Panc1 (cell line): Measurements from ENCODE around the gene MYO7B. TPM values are rescaled to one million over a fixed set of nuclear protein-coding genes. Genes with fewer than 3 reads are reported as not detected.

Source experiments
- ATAC-seq: fragments of 200-7000 bp; cut with Tn5 transposase; 2 replicates; pipeline ENCODE4 v1.9.1; 2020; ENCODE audit warnings: mild to moderate bottlenecking, moderate library complexity
- BruUV-seq: library from RNA; stranded (reverse); fragments of 400-500 nt; replicated peaks from 2 replicates; lab custom pipeline; 2021; lab: Mats Ljungman, UMichigan
- CTCF ChIA-PET: fragments of 300-600 bp; sonication (Branson Sonifier 250); formaldehyde crosslinking; loops from one replicate; lab custom pipeline; 2022; ENCODE audit warnings: antibody characterized with exemption; lab: Charles Lee
- POLR2A ChIA-PET: fragments of 300-600 bp; sonication (Branson Sonifier 250); formaldehyde crosslinking; loops from one replicate; lab custom pipeline; 2022; ENCODE audit warnings: antibody characterized with exemption; lab: Charles Lee
- DNase-seq: peaks from one replicate; pipeline ENCODE4 v3.0.0-alpha.2; 2010; ENCODE audit warnings: low read depth, low spot score
- H3K27ac ChIP-seq: 2 replicates; pipeline ENCODE4 v1.5.1; 2011; ENCODE audit warnings: mild to moderate bottlenecking, low read length, inconsistent platforms
- H3K27me3 ChIP-seq: fragments of 200-500 bp; sonication (Bioruptor generic); 2 replicates; pipeline ENCODE4 v1.6.0; 2014; ENCODE audit warnings: low read length, inconsistent platforms; ENCODE audit not compliant: control insufficient read depth, insufficient read depth
- H3K36me3 ChIP-seq: fragments of 200-500 bp; sonication (Bioruptor generic); 2 replicates; pipeline ENCODE4 v1.5.1; 2014; ENCODE audit warnings: inconsistent platforms, mild to moderate bottlenecking, low read length, moderate library complexity; ENCODE audit not compliant: control insufficient read depth, insufficient read depth
- H3K4me1 ChIP-seq: 2 replicates; pipeline ENCODE4 v1.5.1; 2011; ENCODE audit warnings: inconsistent platforms, mild to moderate bottlenecking, low read length, moderate library complexity; ENCODE audit not compliant: control insufficient read depth, insufficient read depth
- H3K4me3 ChIP-seq, 2 experiments: 2 replicates each; pipeline ENCODE4 v1.5.1; 2011 to 2012; ENCODE audit warnings: low read depth in 2 of 2, low read length in 2 of 2, mild to moderate bottlenecking in 2 of 2, inconsistent platforms in 1 of 2, moderate library complexity in 1 of 2
- H3K9me3 ChIP-seq: fragments of 200-500 bp; sonication (Bioruptor generic); 2 replicates; pipeline ENCODE4 v1.5.1; 2014; ENCODE audit warnings: low read depth, mild to moderate bottlenecking, inconsistent platforms, low read length, moderate library complexity; ENCODE audit not compliant: control insufficient read depth, insufficient read depth
- POLR2AphosphoS5 ChIP-seq: IDR thresholded peaks from 2 replicates; pipeline ENCODE4 v1.6.1; 2012; ENCODE audit warnings: mild to moderate bottlenecking, low read depth, low read length, moderate library complexity
- REST ChIP-seq, 2 experiments: IDR thresholded peaks; 2 replicates each; pipeline ENCODE4 v1.6.1; 2011 to 2012; ENCODE audit warnings: low read depth in 2 of 2, control low read depth in 1 of 2, low read length in 1 of 2, mild to moderate bottlenecking in 1 of 2, moderate library complexity in 1 of 2; ENCODE audit not compliant: insufficient read depth in 1 of 2
- SIN3A ChIP-seq: IDR thresholded peaks from 2 replicates; pipeline ENCODE4 v1.6.1; 2012; ENCODE audit warnings: low read depth, mild to moderate bottlenecking, low read length, moderate library complexity, borderline replicate concordance; ENCODE audit not compliant: insufficient read depth
- TCF7L2 ChIP-seq: IDR thresholded peaks from 2 replicates; pipeline ENCODE4 v1.6.1; 2011; ENCODE audit warnings: mild to moderate bottlenecking, low read depth, low read length, inconsistent platforms
- in situ Hi-C: cut with HindIII; loops from 2 replicates; pipeline ENCODE4 v1.10.0; 2016; ENCODE audit warnings: low sequenced_read_pairs, low pct_unique_long_range_greater_than_20kb
- intact Hi-C: fragments of 100-400 bp; cut with micrococcal nuclease; formaldehyde crosslinking; loops from one replicate; pipeline ENCODE4 v1.10.0; 2022; ENCODE audit not compliant: unreplicated experiment
- total RNA-seq: library from RNA; stranded (reverse); gene quantifications from one replicate; pipeline ENCODE4 v1.2.1, GENCODE V29; 2021; ENCODE audit not compliant: unreplicated experiment
- TF ChIP-seq, protein P1 (sequence below): fragments of 450-650 bp; IDR thresholded peaks from 2 replicates; pipeline ENCODE4 v1.5.1; 2017; ENCODE audit warnings: mild to moderate bottlenecking

MYO7B gene
- total RNA-seq, 1 experiment from 2014 or later: 0.15 TPM

DNA sequence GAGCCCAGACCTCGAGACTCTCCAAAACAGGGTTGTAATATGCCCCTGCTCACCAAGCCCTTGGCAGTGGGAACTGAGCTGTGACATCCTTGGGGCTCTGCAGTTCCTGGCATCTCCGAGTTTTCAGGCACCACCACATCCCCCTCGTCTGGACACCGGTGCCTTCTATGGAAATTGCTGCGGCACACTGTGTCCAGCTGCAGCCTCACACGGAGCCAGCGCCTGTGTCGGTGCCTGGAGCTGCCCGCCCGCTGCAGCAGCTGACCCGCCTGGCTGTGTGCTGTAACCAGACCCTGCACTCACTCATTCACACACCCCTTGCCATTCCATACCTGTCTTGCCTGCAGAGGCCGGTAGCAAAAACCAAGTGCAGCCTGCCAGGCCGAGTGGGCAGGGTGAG is 21.0 kb upstream of the MYO7B start:
- peaks cover 15% of the 10 kb centered on the region; the same call in 1 of the 2 replicates for H3K36me3 ChIP-seq
- H3K9me3 ChIP-seq: no peaks in the 10 kb centered on the region
- no TSS peak for BruUV-seq
- intact Hi-C loops (no loop called here), in situ Hi-C loops (no loop called here)
- DNase-seq (no peak), ATAC-seq (no peak)
- H3K4me3 ChIP-seq: no peak overlapping the region
- TF ChIP-seq, protein P1, sequence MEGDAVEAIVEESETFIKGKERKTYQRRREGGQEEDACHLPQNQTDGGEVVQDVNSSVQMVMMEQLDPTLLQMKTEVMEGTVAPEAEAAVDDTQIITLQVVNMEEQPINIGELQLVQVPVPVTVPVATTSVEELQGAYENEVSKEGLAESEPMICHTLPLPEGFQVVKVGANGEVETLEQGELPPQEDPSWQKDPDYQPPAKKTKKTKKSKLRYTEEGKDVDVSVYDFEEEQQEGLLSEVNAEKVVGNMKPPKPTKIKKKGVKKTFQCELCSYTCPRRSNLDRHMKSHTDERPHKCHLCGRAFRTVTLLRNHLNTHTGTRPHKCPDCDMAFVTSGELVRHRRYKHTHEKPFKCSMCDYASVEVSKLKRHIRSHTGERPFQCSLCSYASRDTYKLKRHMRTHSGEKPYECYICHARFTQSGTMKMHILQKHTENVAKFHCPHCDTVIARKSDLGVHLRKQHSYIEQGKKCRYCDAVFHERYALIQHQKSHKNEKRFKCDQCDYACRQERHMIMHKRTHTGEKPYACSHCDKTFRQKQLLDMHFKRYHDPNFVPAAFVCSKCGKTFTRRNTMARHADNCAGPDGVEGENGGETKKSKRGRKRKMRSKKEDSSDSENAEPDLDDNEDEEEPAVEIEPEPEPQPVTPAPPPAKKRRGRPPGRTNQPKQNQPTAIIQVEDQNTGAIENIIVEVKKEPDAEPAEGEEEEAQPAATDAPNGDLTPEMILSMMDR: no peak
- no peak for TF ChIP-seq REST (IDR thresholded peaks at IDR 0.05; ENCODE audit: insufficient read depth in 1 of 2, low read depth in 2 of 2, low read length in 1 of 2)
- no peak for TF ChIP-seq POLR2AphosphoS5
- TF ChIP-seq SIN3A: no peak
- no peak for TF ChIP-seq TCF7L2
- ChIA-PET POLR2A (interaction anchor here (0.5 kb wide), 1 partner anchor 11 kb away, joined by 3 read pairs; no protein-coding TSS in a partner anchor), CTCF (interaction anchor here (0.6 kb wide), 1 partner anchor 109 kb away, joined by 11 read pairs; no protein-coding TSS in a partner anchor)
- no peaks in the 10 kb centered on the region for H3K27me3 ChIP-seq
- peaks cover 20% of the 10 kb centered on the region for H3K4me1 ChIP-seq
- no peak overlapping the region for H3K27ac ChIP-seq

DNA sequence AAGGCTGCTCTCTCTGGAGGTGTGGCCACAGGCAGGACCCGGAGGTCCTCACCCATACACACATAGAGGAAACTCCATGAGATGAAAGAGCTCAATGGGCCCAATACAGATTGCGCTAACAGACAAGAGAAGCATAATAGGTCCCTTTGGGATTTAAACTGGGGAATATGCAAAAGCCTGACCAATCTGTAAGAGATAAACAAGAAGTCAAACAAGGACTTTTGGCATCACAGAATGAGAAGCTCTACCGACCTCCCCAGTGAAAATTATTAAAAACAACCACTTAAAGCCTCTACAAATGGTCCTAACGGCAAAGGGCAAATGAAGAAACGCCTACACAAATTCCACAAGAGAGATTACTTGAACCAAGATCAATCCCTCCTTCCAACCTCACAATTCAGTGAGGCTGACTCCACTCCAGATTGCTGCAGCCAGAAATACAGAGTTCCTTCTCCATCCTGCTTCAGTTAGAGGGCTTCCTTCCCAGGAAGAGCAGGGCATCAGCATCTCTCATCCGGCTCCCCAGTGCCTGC is 20.0 kb upstream of the MYO7B start:
- Histone ChIP-seq H3K27me3 (no peaks in the 10 kb centered on the region), H3K4me3 (no peak overlapping the region), H3K9me3 (no peaks in the 10 kb centered on the region), H3K4me1 (peaks cover 11% of the 10 kb centered on the region), H3K27ac (no peak overlapping the region), H3K36me3 (peaks cover 20% of the 10 kb centered on the region; the same call in 1 of the 2 replicates)
- no peak for DNase-seq
- no peak for TF ChIP-seq SIN3A
- TF ChIP-seq, protein P1: no peak
- no peak for TF ChIP-seq TCF7L2
- TF ChIP-seq REST (IDR thresholded peaks at IDR 0.05; ENCODE audit: insufficient read depth in 1 of 2, low read depth in 2 of 2, low read length in 1 of 2): no peak
- TF ChIP-seq POLR2AphosphoS5: no peak
- intact Hi-C loops: no loop called here
- POLR2A ChIA-PET: interaction anchor here (0.6 kb wide), 1 partner anchor 232 kb away, joined by 8 read pairs; no protein-coding TSS in a partner anchor
- CTCF ChIA-PET: interaction anchor here (0.5 to 0.6 kb wide), 2 partner anchors 14 to 381 kb away, joined by 3 to 5 read pairs; no protein-coding TSS in a partner anchor
- no TSS peak for BruUV-seq
- in situ Hi-C loops: no loop called here
- no peak for ATAC-seq
